Right forelimb (tissue), 1 donor: ENCODE results near the gene INVS.
"Not testable (repeated sequence)": the region's sequence is repeated elsewhere in the genome, so short reads cannot be mapped to it uniquely, and the experiment has no call there.

Experiments
- DNase-seq: peaks from one replicate; pipeline ENCODE4 v3.0.0-alpha.2; 2018

Gene INVS

DNA sequence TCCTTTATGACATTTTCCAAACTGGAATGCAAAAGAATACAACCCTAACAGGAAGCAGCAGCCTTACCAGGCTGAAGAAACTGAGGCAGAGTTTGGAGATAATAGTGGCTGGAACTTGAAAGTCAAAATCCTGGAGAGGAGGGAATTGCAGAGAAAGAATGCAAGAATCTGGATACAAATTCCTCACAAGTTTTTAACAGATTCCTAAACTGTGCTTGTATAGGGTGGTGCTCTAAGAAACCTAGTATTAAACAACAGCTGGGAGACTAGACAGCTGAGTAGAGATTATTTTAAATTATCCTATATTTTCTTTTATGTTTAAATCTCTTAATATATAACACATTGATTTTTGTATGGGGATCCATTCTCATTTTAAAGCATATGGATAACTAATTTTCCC, 30.7 kb downstream of the INVS start:
- DNase-seq, result no peak

DNA sequence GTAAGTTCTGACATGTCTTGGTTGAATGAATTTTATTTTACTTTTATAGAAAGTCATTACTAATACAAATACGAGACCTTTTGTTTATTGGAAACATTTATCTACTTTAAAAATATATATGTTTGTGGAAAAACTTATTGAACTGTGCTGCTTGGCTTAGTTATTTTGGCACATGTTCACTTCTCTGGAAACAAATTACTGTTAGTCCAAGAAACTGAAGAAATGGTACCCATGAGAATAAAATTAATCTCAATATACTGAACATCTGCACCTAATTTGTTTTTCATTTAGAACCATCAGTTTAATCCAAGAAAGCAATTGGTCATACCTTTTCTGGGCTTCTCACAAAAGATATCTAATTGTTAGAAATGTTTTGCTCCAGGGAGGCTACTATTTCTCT, 32.2 kb downstream of the INVS start:
- no peak for DNase-seq

DNA sequence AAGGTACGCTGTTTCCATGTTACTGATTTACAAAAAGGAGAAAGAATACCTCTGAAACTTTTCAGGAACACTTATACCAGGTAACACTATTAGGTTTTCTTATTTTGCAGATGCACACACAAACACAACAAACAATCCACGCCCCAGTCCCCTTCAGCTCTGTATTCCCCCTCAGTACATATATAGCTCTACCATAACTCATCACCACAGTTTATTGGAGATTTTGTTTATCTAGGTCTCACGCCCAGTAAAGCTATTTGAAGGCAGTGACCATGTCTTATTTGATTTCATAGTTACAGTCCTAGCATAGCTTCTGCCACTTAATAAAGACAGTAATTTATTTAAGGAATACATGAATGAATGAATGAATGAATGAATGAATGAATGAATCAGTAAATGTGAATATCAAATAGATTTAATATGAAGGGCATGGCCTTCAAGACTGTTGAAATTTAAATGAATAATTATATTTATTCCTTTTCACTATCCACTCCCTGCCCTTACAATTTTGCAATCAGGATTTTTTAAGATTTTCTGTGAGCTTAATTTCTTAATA, 32.9 kb downstream of the INVS start:
- DNase-seq, result no peak

DNA sequence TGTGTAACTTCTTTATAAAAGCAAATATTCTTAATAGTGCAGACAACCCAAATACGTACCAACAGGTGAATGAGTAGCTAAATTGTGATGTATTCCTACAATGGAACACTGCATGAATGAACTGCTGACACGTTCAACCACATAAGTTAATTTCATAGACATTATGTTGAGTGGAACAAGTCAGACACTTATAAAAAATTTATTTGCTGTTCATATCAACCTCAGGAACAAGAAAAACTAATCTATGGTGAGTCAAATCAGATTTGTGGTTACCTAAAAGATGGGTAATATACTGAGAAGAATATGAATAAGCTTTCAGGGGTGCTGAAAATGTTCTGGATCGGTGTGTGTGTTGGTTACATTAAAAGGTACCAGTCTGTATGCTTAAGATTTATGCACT, 35.7 kb downstream of the INVS start:
- DNase-seq, result no peak

DNA sequence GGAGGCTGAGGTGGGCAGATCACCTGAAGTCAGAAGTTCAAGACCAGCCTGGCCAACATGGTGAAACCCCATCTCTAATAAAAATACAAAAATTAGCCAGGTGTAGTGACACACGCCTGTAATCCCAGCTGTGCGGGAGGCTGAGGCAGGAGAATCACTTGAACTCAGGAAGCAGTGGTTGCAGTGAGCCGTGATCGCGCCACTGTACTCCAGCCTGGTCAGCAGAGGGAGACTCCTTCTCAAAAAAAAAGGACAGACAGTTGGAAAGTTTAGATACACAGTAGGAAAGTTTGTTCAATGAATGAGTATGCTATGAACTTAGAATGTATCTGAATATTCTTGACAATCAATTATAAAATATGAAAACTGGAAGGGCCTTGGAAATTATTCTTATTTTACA, 37.8 kb downstream of the INVS start:
- DNase-seq, result not testable (repeated sequence)

DNA sequence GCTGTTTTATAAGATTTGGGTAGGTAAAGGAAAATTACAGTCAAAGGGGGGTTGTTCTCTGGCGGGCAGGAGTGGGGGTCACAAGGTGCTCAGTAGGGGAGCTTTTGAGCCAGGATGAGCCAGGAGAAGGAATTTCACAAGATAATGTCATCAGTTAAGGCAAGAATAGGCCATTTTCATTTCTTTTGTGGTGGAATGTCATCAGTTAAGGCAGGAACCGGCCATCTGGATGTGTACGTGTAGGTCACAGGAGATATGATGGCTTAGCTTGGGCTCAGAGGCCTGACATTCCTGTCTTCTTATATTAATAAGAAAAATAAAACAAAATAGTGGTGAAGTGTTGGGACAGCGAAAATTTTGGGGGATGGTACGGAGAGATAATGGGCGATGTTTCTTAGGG, 41.3 kb downstream of the INVS start:
- not testable (repeated sequence) for DNase-seq

DNA sequence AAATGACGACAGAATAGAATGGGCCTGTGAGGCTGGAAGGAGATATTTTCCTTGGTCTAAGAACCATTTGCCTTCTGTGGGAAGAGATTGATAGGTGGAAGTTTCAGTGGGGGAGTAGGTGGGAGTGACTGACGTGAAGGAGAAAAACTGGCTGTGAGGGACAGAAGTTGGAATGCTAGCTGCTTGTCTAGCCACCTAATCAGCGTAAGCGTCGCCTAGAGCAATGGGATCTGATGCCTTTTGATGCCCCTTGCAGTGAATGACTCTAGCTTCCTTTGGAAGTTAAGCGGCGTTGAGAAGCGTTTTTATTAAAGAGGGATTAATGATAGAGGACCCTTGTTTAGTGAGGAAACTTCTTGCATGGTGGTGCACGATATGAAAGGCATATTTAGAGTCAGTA, 42.8 kb downstream of the INVS start:
- not testable (repeated sequence) for DNase-seq

DNA sequence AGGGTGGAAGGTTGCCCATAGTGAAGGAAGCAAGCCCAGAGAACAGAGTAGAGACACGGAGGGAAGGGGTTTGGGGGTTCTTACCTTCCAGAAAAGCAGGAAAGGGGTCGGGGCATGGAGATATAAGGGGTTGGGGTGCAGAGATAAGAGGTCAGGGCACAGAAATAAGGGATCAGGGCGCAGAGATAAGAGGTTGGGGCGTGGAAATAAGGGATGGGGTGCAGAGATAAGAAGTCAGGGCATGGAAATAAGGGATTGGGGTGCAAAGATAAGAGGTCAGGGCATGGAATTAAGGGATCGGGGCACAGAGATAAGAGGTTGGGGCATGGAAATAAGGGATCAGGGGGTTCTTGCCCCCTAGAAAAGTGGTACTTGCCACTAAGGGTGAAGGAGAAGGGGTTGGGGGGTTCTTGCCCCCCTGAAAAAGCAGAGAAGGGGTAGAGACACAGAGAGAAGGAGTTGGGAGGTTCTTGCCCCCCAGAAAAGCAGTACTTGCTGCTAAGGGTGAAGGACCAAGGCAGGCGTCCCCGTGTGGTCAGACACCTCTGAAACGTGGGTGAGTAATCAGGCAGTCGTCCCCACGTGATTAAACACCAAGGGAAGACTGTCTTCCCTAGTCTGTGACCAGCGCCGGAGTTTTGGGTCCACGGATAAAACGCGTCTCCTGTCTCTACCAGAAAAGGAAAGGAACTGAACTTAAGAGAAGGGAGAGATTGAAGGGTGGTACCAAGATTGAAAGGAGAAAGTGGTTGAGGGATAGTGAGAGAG, 46.3 kb downstream of the INVS start:
- DNase-seq, result not testable (repeated sequence)

DNA sequence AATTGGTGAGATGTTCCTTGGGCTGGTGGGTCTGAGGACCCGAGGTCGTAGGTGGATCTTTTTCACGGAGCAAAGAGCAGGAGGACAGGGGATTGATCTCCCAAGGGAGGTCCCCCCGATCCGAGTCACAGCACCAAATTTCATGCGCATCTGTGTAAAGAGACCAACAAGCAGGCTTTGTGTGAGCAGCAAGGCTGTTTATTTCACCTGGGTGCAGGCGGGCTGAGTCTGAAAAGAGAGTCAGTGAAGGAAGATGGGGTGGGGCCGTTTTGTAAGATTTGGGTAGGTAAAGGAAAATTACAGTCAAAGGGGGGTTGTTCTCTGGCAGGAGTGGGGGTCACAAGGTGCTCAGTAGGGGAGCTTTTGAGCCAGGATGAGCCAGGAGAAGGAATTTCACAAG, 46.9 kb downstream of the INVS start:
- not testable (repeated sequence) for DNase-seq

DNA sequence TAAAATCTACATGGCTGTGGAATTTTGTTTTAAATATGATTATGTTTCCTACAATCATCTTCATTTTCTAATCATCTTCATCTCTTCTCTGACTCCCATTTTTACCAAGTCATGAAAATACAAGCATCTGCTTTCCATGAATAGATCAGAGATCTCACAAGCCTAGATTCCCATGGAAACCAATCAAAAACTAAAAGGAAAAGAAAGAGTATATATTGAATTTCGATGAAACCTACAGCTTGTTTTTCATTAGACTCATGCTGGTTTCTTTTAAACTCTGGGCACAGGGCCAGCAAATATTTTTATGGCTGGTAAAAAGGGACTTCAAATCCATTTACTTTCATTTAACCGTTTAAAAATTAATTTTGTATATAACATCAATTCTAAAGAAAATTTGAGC, 51.2 kb downstream of the INVS start:
- DNase-seq, result no peak

DNA sequence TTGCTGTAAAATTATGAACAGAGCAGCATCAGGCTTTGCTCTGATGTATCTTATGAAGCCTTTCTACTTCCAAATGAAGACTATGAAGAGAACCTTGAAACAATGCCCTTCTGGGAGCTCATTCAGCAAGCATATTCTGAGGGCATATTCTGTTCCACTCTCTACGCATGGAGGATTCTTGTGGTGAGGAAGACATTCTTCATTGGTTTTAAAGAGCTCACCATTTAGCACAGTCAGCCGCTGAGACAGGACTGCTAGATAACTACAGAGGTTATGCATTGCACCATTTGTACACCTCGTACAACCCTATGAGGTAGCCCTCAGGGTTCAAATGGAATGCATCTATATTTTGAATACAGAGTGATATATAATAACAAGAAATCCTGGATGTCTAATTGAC, 61.0 kb downstream of the INVS start:
- DNase-seq, result no peak

DNA sequence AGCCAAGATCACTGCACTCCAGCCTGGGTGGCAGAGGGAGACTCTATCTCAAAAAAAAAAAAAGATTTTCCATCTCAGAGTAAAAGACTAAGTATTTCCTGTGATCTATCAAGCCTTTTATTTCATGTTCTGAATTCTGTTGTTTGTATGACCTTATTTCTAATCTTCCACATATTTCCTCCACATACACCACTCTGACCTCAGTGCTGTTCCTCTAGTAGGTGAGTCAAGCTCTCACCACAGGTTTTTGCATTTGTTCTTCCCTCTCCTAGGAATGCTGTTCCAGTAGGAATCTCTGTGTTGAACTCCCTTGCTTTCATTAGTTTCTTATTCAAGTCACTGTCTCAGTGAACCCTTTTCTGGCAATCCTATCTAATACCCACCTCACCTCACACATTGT, 68.1 kb downstream of the INVS start:
- no peak for DNase-seq

DNA sequence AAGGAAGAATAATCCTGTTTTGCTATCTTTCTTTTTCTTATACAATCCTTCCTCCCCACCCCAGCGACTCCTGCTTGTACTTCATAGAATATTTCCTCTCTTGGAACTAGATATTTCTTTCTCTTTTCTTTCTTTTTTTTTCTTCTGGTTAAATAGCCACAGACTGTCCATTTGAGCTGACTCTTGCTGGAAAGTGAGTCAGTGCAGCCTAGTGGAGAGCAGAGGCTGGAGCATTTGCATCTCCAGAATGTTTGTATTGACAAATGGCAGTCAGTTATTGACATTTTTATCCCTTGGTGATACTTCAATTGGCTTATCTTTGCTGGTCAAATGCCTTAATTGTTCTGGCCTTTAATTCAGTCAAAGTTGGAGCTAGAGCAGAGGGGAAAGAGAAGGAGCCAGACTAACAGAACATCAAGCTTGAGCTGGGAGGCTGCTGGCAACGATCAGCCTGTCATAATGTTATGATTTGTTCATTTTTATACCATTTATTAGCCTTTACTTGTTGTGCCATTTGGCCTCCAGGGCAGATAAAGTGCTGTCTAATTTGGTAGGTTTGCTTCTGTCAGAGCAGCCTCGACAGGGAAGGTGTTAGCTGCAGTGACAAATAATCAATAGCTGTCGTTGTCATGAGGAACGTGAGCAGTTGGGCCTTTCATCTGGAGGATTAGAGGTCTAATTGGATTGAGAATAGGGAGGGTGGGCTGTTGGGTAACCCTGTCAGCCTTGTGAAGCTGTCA, 69.0 kb downstream of the INVS start:
- no peak for DNase-seq

DNA sequence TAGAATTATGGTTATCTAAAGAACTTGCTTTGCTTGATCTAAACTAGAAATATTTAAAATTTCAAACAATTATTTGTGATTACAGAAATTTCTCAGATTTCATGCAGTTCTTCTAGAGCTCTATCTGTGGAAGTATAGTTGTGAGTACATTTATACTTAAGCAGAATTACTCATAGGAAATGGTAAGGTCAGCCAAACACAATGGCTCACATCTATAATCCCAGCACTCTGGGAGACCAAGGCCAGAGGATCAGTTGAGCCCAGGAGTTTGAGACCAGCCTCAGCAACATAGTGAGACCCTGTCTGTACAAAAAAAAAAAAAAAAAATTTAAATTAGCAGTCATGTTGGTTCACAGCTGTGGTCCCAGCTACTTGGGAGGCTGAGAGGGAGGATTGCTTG, 71.0 kb downstream of the INVS start:
- no peak for DNase-seq

DNA sequence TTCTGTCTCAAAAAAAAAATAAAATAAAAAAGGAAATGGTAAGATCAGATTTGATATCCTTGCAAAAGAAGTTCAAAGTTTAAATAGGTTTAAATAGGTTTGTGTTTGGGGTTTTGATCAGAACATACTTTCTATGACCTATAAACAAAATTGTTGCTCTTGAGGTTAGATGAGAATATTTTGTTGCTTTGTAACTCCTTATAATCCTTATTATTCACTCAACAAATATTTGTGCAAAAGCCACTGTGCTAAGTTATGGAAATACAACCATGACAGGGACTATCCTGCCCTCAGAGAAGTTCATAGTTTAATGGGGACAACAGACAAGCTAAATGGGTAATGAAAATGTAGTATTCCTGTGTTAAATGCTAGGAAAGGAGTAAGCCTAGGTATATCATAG, 71.5 kb downstream of the INVS start:
- DNase-seq, result no peak

DNA sequence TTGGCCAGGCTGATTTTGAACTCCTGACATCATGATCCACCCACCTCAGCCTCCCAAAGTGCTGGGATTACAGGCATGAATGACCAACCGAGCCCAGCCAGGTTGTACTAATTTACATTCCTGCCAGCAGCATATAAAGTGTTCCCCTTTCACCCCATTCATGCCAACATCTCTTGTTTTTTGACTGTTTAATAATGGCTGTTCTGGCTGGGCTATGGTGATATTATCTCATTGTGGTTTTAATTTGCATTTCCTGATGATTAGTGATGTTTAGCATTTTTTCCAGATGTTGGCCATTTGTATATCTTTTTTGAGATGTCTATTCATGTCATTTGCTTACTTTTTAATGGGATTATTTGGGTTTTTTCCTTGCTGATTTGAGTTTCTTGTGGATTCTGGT, 87.3 kb downstream of the INVS start:
- no peak for DNase-seq

DNA sequence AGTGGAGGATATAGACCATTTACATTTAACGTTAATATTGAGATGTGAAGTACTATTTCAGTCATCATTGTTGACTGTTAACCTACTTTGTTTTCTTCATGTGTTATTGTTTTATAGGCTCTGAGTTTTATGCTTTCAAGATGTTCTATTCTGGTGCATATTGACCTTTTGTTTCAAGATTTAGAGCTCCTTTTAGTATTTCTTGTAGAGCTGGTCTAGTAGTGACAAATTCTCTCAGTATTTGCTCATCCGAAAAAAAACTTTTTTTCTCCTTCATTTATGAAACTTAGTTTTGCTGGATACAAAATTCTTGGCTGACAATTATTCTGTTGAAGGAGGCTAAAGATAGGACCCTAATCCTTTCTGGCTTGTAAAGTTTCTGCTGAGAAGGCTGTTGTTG, 91.3 kb downstream of the INVS start:
- DNase-seq, result no peak

DNA sequence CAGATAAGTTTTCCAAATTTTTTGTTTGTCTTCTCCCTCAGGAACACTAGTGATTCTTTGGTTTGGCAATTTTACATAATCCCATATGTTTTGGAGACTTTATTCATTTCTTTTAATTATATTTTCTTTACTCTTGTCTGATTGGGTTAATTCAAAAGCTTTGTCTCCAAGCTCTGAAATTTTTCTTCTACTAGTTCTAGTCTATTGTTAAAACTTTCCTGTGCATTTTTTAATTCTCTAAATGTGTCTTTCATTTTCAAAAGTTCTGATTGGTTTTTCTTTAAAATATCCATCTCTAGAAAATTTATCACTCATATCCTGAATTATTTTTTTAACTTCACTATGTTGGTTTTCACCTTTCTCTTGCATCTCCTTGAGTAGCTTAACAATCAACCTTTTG, 92.2 kb downstream of the INVS start:
- DNase-seq, result no peak

DNA sequence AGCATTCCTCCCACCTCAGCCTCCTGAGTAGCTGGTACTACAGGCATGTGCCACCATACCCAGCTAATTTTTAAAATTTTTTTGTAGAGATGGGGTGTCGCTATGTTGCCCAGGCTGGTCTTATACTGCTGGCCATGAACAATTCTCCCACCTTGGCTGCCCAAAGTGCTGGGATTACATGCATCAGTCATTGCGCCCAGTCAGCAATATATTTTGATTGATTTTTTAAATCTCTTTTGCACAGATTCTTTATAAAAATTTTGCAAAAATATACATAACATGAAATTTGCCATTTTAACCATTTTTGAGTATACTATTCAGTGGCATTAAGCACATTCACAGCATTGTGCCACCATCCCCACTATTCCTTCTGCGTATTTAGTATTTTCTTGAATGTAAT, 94.0 kb downstream of the INVS start:
- DNase-seq, result no peak

DNA sequence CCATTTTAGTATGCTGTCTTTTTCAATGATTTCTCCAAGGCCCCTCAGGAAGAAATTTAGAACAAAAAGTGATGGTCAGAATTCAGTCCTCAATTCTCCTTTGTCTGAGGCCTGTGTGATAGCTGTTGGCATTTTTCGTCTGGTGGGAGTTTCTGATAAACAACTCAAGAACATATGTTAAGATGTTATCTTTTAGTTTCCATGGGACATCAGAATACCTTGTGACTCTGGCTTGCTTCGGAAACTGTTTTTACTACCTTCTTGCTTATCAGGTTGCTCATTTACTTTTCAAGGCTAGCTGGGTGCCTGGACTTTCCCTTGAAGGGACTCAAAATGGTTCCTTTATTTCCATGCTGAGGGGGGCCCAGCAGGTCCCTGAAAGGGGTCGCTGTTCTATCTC, 97.2 kb downstream of the INVS start:
- DNase-seq, result no peak

DNA sequence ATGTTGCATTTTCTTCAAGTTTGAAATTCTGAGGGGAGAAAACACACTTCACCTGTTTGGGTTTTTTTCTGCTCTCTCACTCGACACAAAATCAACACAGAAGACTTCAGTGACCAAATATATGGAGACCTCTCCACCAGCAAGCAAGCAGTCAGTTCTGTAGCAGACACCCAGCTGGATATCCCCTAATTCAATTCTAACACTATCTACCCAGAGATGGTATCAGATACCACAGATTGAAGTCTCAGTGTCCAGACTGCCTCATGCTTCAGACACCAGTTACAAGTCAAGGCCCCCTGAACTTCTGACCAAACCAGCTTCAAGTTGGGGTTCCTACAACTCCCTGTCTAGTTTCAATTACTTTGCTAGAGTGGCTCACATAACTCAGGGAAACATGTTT, 97.8 kb downstream of the INVS start:
- DNase-seq, result no peak

DNA sequence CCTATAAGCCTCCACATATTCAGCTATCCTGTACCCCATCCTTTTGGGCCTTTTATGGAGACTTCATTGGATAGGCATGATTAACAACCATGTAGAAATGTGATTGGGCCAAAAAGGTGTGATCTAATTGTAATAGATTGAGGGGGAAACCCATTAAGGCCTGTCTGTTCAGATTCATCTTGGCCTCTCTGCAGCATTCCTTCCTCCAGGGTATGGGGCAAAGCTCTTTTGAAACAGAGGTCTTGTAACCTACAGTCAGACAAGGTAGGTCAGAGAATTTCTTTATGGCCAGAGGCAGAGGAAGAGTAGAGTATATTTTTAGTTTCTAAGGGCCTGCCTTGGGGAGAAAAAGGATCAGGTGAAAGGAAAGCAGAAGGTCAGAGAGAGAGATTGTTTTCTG, 98.5 kb downstream of the INVS start:
- no peak for DNase-seq

DNA sequence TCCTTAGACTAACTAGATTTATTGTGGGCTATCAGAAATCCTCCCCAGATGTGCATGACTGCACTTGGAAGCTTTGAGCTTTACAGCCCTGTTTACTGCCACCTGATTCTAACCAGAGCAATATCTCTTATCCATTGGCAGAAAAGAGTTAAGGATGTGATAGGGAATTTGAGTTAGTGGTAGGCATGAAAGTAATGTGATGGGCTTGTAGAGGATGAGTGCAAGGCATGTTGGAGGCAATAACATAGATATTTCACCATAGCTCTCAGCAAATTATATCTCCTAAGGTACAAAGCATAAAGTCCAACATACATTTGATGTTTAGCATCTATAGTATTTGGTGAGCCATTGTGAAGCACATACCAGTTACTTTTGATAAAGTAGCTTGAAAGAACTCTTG, 103.8 kb downstream of the INVS start:
- DNase-seq, result no peak

DNA sequence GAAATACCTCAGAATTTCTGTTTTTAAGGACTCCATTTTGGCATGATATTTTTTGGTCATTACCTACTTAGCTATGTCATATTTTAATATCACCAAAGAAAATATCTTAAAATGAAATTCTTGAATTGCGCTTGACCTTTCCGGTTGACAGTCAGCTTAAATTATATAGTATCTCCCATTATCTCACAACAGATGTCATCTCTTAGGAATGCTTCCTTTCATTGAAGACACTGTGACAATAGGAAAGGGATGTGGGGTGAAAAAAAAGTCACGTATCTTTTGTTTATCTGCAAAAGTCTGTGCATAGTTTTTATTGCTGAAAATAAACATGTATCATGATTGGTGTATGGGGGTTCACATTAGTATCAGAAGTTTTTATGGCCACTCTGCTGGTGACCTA, 105.8 kb downstream of the INVS start:
- DNase-seq, result no peak
